ENCODE results near the gene COL4A1. TPM values are rescaled to one million over a fixed set of nuclear protein-coding genes. Genes with fewer than 3 reads are reported as not detected.

Gene COL4A1
- total RNA-seq, 3 donors from 2014 or later: 118 to 1,008 (median 370) TPM

DNA sequence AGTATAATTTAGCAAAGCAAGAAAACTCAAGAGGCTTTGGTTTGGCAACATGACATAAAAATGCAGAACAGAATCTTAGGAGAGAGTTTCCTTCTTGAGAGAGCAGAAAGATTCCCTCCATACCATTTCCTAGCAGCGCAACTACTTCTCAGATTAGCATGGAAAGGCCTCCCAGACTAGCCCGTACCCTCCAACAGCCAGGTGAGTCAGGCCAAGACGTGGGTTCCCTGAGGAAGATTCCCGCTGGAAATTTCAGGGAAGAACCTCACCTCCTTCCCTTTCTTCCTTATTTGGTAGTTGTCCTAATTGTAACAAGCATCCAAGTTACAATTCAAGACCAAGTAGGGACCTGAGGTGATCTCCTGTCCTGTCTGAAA is 12.4 kb upstream of the COL4A1 start:
- intact Hi-C loops (cut with DNase I; ENCODE audit: low total_unique reads): no loop called here
- DNase-seq (ENCODE audit: low spot score in 2 of 2): peak in 1 of 2 donors; percentile 19
- H3K4me1 ChIP-seq: no peaks in the 10 kb centered on the region

DNA sequence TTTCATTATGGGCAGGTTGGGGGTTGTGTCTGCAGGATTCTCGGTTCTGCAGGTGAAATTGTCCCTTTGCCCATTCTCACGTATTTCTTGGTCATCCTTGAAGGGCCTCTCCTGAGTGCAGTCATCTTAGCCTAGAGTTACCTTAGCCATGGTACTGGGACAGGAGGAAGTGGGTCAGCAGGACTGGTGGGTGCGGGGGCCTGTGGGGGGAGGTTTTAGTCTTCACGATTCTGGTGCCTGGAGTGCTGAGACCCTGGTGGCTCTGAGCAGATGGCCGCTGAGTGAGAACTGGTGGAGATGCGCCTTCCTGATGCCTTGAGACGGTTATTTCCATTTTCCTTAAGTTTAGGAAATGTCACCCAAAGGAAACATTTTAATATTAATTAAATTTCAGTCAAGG is 12.0 kb upstream of the COL4A1 start:
- Histone ChIP-seq H3K27me3 (no peaks in the 10 kb centered on the region), H3K4me1 (no peaks in the 10 kb centered on the region), H3K36me3 (no peaks in the 10 kb centered on the region), H3K27ac (peak overlapping the region; percentile 10 to 78), H3K4me3 (no peak overlapping the region), H3K9me3 (no peaks in the 10 kb centered on the region)
- peak in 1 of 2 donors; percentile 13 for DNase-seq (ENCODE audit: low spot score in 2 of 2)
- TF ChIP-seq POLR2A (IDR thresholded peaks at IDR 0.05) (no peak), POLR2AphosphoS5 (IDR thresholded peaks at IDR 0.05) (no peak)
- TF ChIP-seq, protein P1, sequence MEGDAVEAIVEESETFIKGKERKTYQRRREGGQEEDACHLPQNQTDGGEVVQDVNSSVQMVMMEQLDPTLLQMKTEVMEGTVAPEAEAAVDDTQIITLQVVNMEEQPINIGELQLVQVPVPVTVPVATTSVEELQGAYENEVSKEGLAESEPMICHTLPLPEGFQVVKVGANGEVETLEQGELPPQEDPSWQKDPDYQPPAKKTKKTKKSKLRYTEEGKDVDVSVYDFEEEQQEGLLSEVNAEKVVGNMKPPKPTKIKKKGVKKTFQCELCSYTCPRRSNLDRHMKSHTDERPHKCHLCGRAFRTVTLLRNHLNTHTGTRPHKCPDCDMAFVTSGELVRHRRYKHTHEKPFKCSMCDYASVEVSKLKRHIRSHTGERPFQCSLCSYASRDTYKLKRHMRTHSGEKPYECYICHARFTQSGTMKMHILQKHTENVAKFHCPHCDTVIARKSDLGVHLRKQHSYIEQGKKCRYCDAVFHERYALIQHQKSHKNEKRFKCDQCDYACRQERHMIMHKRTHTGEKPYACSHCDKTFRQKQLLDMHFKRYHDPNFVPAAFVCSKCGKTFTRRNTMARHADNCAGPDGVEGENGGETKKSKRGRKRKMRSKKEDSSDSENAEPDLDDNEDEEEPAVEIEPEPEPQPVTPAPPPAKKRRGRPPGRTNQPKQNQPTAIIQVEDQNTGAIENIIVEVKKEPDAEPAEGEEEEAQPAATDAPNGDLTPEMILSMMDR (IDR thresholded peaks at IDR 0.05): no peak
- intact Hi-C loops (cut with DNase I; ENCODE audit: low total_unique reads): no loop called here

More for the DNA sequence above, 12.4 kb upstream of the COL4A1 start:
- Histone ChIP-seq H3K4me3 (no peak overlapping the region), H3K9me3 (no peaks in the 10 kb centered on the region), H3K36me3 (no peaks in the 10 kb centered on the region), H3K27me3 (no peaks in the 10 kb centered on the region), H3K27ac (peak overlapping the region; percentile 78 to 83)
- TF ChIP-seq POLR2A (IDR thresholded peaks at IDR 0.05) (no peak), POLR2AphosphoS5 (IDR thresholded peaks at IDR 0.05) (no peak)
- TF ChIP-seq, protein P1 (IDR thresholded peaks at IDR 0.05): no peak

DNA sequence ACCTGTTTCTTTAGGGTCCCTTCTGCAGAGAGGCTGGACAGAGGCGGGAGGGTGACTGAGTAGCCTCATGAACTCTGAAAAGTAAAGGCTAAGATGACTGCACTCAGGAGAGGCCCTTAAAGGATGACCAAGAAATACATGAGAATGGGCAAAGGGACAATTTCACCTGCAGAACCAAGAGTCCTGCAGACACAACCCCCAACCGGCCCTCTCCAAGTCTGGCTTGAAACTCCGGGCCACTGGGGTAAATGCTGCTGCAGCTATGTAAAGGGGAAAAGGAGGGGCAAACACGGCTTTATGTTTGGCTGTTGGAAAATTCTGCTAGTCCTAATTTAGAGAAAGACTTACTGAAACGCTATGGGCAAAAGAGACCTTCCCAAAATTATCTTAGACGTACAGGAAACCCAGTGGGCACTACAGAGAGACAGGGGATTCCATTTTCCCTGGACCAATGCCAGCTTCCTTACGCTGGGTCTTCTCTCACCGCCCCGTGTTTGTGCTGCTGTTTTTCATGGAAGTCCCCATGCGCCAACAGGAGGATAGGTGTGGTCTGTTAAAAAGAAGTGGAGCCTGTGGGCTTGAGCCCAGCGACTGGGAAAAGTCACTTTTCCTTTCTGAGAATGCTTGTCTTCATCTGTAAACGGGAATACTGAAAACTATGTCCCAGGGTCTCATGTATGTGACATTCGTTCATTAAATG is 10.7 kb upstream of the COL4A1 start:
- intact Hi-C loops (cut with DNase I; ENCODE audit: low total_unique reads): no loop called here
- no peak for TF ChIP-seq POLR2A (IDR thresholded peaks at IDR 0.05)
- TF ChIP-seq, protein P1 (IDR thresholded peaks at IDR 0.05): no peak
- no peak for TF ChIP-seq POLR2AphosphoS5 (IDR thresholded peaks at IDR 0.05)
- Histone ChIP-seq H3K36me3 (no peaks in the 10 kb centered on the region), H3K27me3 (no peaks in the 10 kb centered on the region), H3K4me1 (no peaks in the 10 kb centered on the region), H3K9me3 (no peaks in the 10 kb centered on the region), H3K4me3 (no peak overlapping the region), H3K27ac (no peak overlapping the region)
- peak in 1 of 2 donors; percentile 8 for DNase-seq (ENCODE audit: low spot score in 2 of 2)

DNA sequence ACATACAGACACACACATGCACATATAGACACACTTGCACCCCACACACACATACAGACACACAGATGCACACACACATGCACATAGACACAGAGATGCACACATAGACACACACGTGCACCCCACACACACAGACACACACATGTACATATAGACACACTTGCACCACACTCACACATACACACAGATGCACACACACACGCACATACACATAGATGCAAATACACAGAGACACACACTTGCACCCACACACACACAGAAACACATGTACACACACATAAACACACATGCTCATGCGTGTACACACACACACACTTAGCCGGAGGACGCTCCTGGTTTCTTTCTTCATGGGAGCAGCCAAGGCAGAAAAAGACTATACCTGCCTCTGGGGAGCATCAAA is 10.1 kb upstream of the COL4A1 start:
- H3K27ac ChIP-seq: no peak overlapping the region

DNA sequence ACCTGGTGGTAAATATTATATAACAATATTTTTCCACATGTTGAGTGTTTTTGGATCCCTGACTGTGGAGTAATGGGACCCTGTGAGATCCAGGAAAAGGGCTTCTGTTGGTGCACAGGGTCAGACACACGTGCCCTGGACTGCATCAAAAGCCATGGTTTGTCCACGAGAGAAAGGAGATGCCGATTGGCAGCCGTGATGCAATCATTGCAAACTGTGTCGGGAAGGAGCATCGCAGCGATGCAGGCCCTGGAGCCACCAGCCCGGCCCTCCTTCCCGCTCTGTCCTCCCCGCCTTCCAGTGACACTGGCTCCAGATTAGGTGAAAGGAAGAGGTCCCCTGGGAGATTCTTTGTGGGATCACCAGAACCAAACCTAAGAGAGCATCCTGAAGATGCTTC is 9.2 kb upstream of the COL4A1 start:
- H3K9me3 ChIP-seq: no peaks in the 10 kb centered on the region
- no peak overlapping the region for H3K27ac ChIP-seq
- H3K27me3 ChIP-seq: no peaks in the 10 kb centered on the region
- intact Hi-C loops (cut with DNase I; ENCODE audit: low total_unique reads): no loop called here
- no peak overlapping the region for H3K4me3 ChIP-seq
- H3K4me1 ChIP-seq: no peaks in the 10 kb centered on the region
- no peaks in the 10 kb centered on the region for H3K36me3 ChIP-seq
- peak in 1 of 2 donors; percentile 7 for DNase-seq (ENCODE audit: low spot score in 2 of 2)
- TF ChIP-seq, protein P1 (IDR thresholded peaks at IDR 0.05): no peak
- TF ChIP-seq POLR2A (IDR thresholded peaks at IDR 0.05) (no peak), POLR2AphosphoS5 (IDR thresholded peaks at IDR 0.05) (no peak)

More for the DNA sequence above, 10.1 kb upstream of the COL4A1 start:
- no peaks in the 10 kb centered on the region for H3K27me3 ChIP-seq
- no peaks in the 10 kb centered on the region for H3K9me3 ChIP-seq
- H3K36me3 ChIP-seq: no peaks in the 10 kb centered on the region
- DNase-seq (ENCODE audit: low spot score in 2 of 2): peak in 1 of 2 donors; percentile 3
- H3K4me3 ChIP-seq: no peak overlapping the region
- intact Hi-C loops (cut with DNase I; ENCODE audit: low total_unique reads): no loop called here
- TF ChIP-seq, protein P1 (IDR thresholded peaks at IDR 0.05): no peak
- TF ChIP-seq POLR2AphosphoS5 (IDR thresholded peaks at IDR 0.05): no peak
- TF ChIP-seq POLR2A (IDR thresholded peaks at IDR 0.05): no peak
- no peaks in the 10 kb centered on the region for H3K4me1 ChIP-seq
